ENCODE results near the gene MINDY4.

MINDY4 gene

GRCh38 chr7:30796105-30796869, 25.1 kb downstream of the MINDY4 start:
- Histone ChIP-seq H4K20me1 (ENCODE audit: insufficient read depth) (no peaks in the 10 kb centered on the region), H2AFZ (ENCODE audit: low read depth) (no peak overlapping the region), H3K4me1 (ENCODE audit: low read depth, poor library complexity, severe bottlenecking) (no peaks in the 10 kb centered on the region), H3K4me3 (IDR thresholded peaks at IDR 0.05; ENCODE audit: insufficient read depth, low read depth, low read length) (no peak overlapping the region), H3K27me3 (ENCODE audit: insufficient read depth, low read depth) (no peaks in the 10 kb centered on the region), H3K79me2 (ENCODE audit: insufficient read depth, low read depth) (no peaks in the 10 kb centered on the region), H3K27ac (no peak overlapping the region), H3K36me3 (ENCODE audit: insufficient read depth) (no peaks in the 10 kb centered on the region), H3K9ac (no peak overlapping the region), H3K4me2 (no peak overlapping the region)
- TF ChIP-seq CTCF (conservative IDR thresholded peaks at IDR 0.05; ENCODE audit: low read depth, low read length): no peak

GRCh38 chr7:30797176-30798040, 26.2 kb downstream of the MINDY4 start:
- H3K79me2 ChIP-seq (ENCODE audit: insufficient read depth, low read depth): no peaks in the 10 kb centered on the region
- no peak for TF ChIP-seq CTCF (conservative IDR thresholded peaks at IDR 0.05; ENCODE audit: low read depth, low read length)
- no peak overlapping the region for H3K9ac ChIP-seq
- H3K4me2 ChIP-seq: no peak overlapping the region
- no peaks in the 10 kb centered on the region for H4K20me1 ChIP-seq (ENCODE audit: insufficient read depth)
- H2AFZ ChIP-seq (ENCODE audit: low read depth): no peak overlapping the region
- no peaks in the 10 kb centered on the region for H3K36me3 ChIP-seq (ENCODE audit: insufficient read depth)
- H3K4me1 ChIP-seq (ENCODE audit: low read depth, poor library complexity, severe bottlenecking): no peaks in the 10 kb centered on the region
- no peak overlapping the region for H3K4me3 ChIP-seq (IDR thresholded peaks at IDR 0.05; ENCODE audit: insufficient read depth, low read depth, low read length)
- no peak overlapping the region for H3K27ac ChIP-seq
- no peaks in the 10 kb centered on the region for H3K27me3 ChIP-seq (ENCODE audit: insufficient read depth, low read depth)

GRCh38 chr7:30799206-30799975, 28.2 kb downstream of the MINDY4 start:
- Histone ChIP-seq H3K4me1 (ENCODE audit: low read depth, poor library complexity, severe bottlenecking) (no peaks in the 10 kb centered on the region), H3K9ac (no peak overlapping the region)
- TF ChIP-seq CTCF (conservative IDR thresholded peaks at IDR 0.05; ENCODE audit: low read depth, low read length): no peak

GRCh38 chr7:30799976-30800661, 28.9 kb downstream of the MINDY4 start:
- H2AFZ ChIP-seq (ENCODE audit: low read depth): no peak overlapping the region
- H3K9ac ChIP-seq: no peak overlapping the region
- no peak for TF ChIP-seq CTCF (conservative IDR thresholded peaks at IDR 0.05; ENCODE audit: low read depth, low read length)
- no peak overlapping the region for H3K4me3 ChIP-seq (IDR thresholded peaks at IDR 0.05; ENCODE audit: insufficient read depth, low read depth, low read length)
- no peaks in the 10 kb centered on the region for H3K79me2 ChIP-seq (ENCODE audit: insufficient read depth, low read depth)
- H3K4me1 ChIP-seq (ENCODE audit: low read depth, poor library complexity, severe bottlenecking): no peaks in the 10 kb centered on the region
- H3K36me3 ChIP-seq (ENCODE audit: insufficient read depth): no peaks in the 10 kb centered on the region
- H3K4me2 ChIP-seq: no peak overlapping the region
- no peaks in the 10 kb centered on the region for H3K27me3 ChIP-seq (ENCODE audit: insufficient read depth, low read depth)
- H3K27ac ChIP-seq: no peak overlapping the region
- no peaks in the 10 kb centered on the region for H4K20me1 ChIP-seq (ENCODE audit: insufficient read depth)

More at GRCh38 chr7:30799206-30799975, 28.2 kb downstream of the MINDY4 start:
- Histone ChIP-seq H3K4me3 (IDR thresholded peaks at IDR 0.05; ENCODE audit: insufficient read depth, low read depth, low read length) (no peak overlapping the region), H3K27ac (no peak overlapping the region), H2AFZ (ENCODE audit: low read depth) (no peak overlapping the region), H3K27me3 (ENCODE audit: insufficient read depth, low read depth) (no peaks in the 10 kb centered on the region), H3K4me2 (no peak overlapping the region), H3K79me2 (ENCODE audit: insufficient read depth, low read depth) (no peaks in the 10 kb centered on the region), H4K20me1 (ENCODE audit: insufficient read depth) (no peaks in the 10 kb centered on the region), H3K36me3 (ENCODE audit: insufficient read depth) (no peaks in the 10 kb centered on the region)

Measured in KMS-11 (cell line).